Stimulated activated naive CD8-positive, alpha-beta T cell treated with anti-CD3 and anti-CD28 coated beads, Interleukin-15, amount 100 ng/mL, for 72 hours (primary cell): Measurements from ENCODE around the gene TAF8.
"Not testable (repeated sequence)": the region's sequence is repeated elsewhere in the genome, so short reads cannot be mapped to it uniquely, and the experiment has no call there.

ENCODE experiments used
- ATAC-seq: fragments of 150-1000 bp; cut with Tn5 transposase; 2 replicates; pipeline ENCODE4 v1.10.0; 2021; ENCODE audit warnings: mild to moderate bottlenecking, moderate library complexity
- DNase-seq, 2 donors: peaks; one replicate each; pipeline ENCODE4 v3.0.0; 2021 to 2022
- H3K27ac Mint-ChIP-seq, 2 donors: one replicate each; pipeline ENCODE4 v1.8.0; 2022; ENCODE audit warnings: mild to moderate bottlenecking in 2 of 2, mixed read lengths in 2 of 2, moderate library complexity in 2 of 2
- H3K27me3 Mint-ChIP-seq: one replicate; pipeline ENCODE4 v1.8.0; 2022; ENCODE audit warnings: mixed read lengths
- H3K4me1 Mint-ChIP-seq: one replicate; pipeline ENCODE4 v1.8.0; 2022; ENCODE audit warnings: mild to moderate bottlenecking, mixed read lengths
- H3K4me3 Mint-ChIP-seq, 2 donors: one replicate each; pipeline ENCODE4 v1.8.0; 2022; ENCODE audit warnings: mild to moderate bottlenecking in 2 of 2, mixed read lengths in 2 of 2, moderate library complexity in 1 of 2
- H3K9me3 Mint-ChIP-seq, 2 donors: one replicate each; pipeline ENCODE4 v1.8.0; 2022; ENCODE audit warnings: mixed read lengths in 2 of 2

TAF8 gene

GRCh38 chr6:42022755-42023384 is 27.5 kb upstream of the TAF8 start:
- peaks cover 0 to 6% of the 10 kb centered on the region in 2 donors for H3K9me3 Mint-ChIP-seq
- H3K27me3 Mint-ChIP-seq: no peaks in the 10 kb centered on the region
- H3K27ac Mint-ChIP-seq: peak overlapping the region; percentile 95 to 98
- no peak for DNase-seq
- H3K4me1 Mint-ChIP-seq: peaks cover 95% of the 10 kb centered on the region
- peak overlapping the region; percentile 75 to 82 for H3K4me3 Mint-ChIP-seq
- ATAC-seq: peak; percentile 48

GRCh38 chr6:42025066-42025844 is 25.1 kb upstream of the TAF8 start:
- Mint-ChIP-seq H3K4me1 (peaks cover 100% of the 10 kb centered on the region), H3K27ac (peak overlapping the region; percentile 92), H3K9me3 (peaks cover 0 to 6% of the 10 kb centered on the region in 2 donors), H3K4me3 (peak overlapping the region; percentile 17 to 48), H3K27me3 (no peaks in the 10 kb centered on the region)
- ATAC-seq (no peak), DNase-seq (no peak)

GRCh38 chr6:42025845-42026243 is 24.5 kb upstream of the TAF8 start:
- H3K9me3 Mint-ChIP-seq: peaks cover 0 to 6% of the 10 kb centered on the region in 2 donors
- H3K27me3 Mint-ChIP-seq: no peaks in the 10 kb centered on the region
- peak overlapping the region; percentile 69 to 96 for H3K27ac Mint-ChIP-seq
- DNase-seq: no peak
- peaks cover 100% of the 10 kb centered on the region for H3K4me1 Mint-ChIP-seq
- H3K4me3 Mint-ChIP-seq: peak overlapping the region; percentile 17 to 18
- no peak for ATAC-seq

GRCh38 chr6:42026540-42026939 is 23.8 kb upstream of the TAF8 start:
- ATAC-seq: no peak
- Mint-ChIP-seq H3K9me3 (peaks cover 0 to under 1% of the 10 kb centered on the region in 2 donors), H3K27ac (peak overlapping the region; percentile 96), H3K4me3 (peak overlapping the region; percentile 17 to 88), H3K27me3 (no peaks in the 10 kb centered on the region), H3K4me1 (peaks cover 100% of the 10 kb centered on the region)
- no peak for DNase-seq

GRCh38 chr6:42028234-42029061 is 21.9 kb upstream of the TAF8 start:
- H3K9me3 Mint-ChIP-seq: no peaks in the 10 kb centered on the region
- ATAC-seq: peak; percentile 13
- peak in 1 of 2 donors; percentile 10 for DNase-seq
- peaks cover 100% of the 10 kb centered on the region for H3K4me1 Mint-ChIP-seq
- no peaks in the 10 kb centered on the region for H3K27me3 Mint-ChIP-seq
- H3K27ac Mint-ChIP-seq: peak overlapping the region; percentile 96
- peak overlapping the region; percentile 86 to 88 for H3K4me3 Mint-ChIP-seq

GRCh38 chr6:42029062-42029685 is 21.1 kb upstream of the TAF8 start:
- no peaks in the 10 kb centered on the region for H3K9me3 Mint-ChIP-seq
- peak overlapping the region; percentile 50 to 88 for H3K4me3 Mint-ChIP-seq
- no peak for DNase-seq
- no peak for ATAC-seq
- H3K4me1 Mint-ChIP-seq: peaks cover 95% of the 10 kb centered on the region
- peak overlapping the region; percentile 91 to 96 for H3K27ac Mint-ChIP-seq
- no peaks in the 10 kb centered on the region for H3K27me3 Mint-ChIP-seq

- Mint-ChIP-seq H3K4me1 (peaks cover 94% of the 10 kb centered on the region), H3K27me3 (no peaks in the 10 kb centered on the region), H3K4me3 (peak overlapping the region; percentile 40 to 63), H3K27ac (peak overlapping the region; percentile 97 to 98), H3K9me3 (no peaks in the 10 kb centered on the region)
- ATAC-seq (no peak), DNase-seq (no peak)
Measured at GRCh38 chr6:42029881-42030280, 20.4 kb upstream of the TAF8 start.

DNA sequence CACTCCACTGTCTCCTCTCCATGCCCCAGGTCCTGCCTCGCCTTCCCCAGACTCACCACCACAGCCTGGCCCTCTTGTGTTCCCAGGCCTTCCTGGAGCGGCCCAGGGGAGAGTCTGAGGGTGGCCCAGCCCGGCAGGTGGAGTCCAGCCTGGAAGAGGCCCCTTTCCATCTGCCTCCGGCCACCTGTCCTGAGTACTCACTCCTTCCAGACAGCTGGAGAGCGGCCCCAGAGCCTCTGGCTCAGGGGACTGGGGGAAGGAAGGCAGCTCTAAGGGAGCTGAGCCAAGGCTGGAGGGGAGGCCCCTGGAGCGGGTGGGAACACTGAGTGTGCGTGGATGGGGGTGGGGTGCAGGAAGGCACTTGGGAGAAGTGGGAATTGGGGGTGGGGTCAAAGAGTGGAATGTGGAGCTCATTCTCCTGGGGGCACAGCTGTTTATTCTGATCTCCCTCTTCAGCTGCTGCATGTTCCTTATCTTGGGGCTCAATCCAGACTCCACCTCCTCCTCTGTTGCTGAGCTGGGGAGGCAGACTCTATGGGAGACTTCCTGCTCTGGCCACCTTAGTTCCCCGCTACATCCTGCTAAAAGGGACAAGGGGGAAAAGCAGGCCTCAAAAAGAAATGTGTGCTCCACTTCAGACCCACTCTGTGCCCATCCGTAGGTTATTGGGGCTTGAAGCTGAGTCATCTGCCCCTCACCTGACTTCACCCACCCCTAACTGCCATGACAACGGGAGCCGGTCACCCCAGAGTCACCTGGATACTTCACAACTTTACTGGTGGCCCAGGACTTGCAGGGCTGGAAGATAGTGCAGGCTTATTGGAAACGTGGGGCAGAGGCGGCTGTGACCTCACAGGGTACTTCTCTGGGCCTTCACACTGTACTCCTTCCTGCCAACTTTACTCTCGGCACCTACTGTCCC is 19.5 kb upstream of the TAF8 start:
- ATAC-seq (peak; percentile 88), DNase-seq (peak; percentile 30 to 81)
- H3K4me1 Mint-ChIP-seq: peaks cover 94% of the 10 kb centered on the region
- no peaks in the 10 kb centered on the region for H3K27me3 Mint-ChIP-seq
- peak overlapping the region; percentile 97 to 98 for H3K27ac Mint-ChIP-seq
- no peaks in the 10 kb centered on the region for H3K9me3 Mint-ChIP-seq
- peak overlapping the region; percentile 63 to 72 for H3K4me3 Mint-ChIP-seq

DNA sequence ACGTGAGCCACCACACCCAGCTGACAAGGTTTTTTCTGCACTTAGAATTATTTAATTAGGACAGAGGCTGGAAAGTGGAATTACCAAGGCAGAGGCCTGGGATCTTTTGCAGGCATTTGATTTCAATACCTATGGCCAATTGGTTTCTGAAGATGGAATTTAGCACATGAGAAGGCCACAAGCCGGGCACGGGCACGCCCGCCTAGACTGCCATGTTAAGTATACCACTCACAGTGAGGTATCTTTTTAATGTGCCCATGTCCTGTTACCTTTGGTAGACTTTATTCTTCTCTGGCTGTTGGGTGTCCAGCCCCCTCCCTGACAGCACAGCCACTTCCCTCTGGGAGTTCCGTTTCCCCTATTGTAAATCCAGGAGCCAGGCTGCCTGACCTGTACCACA is 18.0 kb upstream of the TAF8 start:
- no peak for ATAC-seq
- no peak for DNase-seq
- H3K9me3 Mint-ChIP-seq: no peaks in the 10 kb centered on the region
- peak overlapping the region; percentile 93 to 96 for H3K27ac Mint-ChIP-seq
- peak overlapping the region; percentile 63 to 68 for H3K4me3 Mint-ChIP-seq
- H3K27me3 Mint-ChIP-seq: no peaks in the 10 kb centered on the region
- H3K4me1 Mint-ChIP-seq: peaks cover 85% of the 10 kb centered on the region

- ATAC-seq, H3K27me3 Mint-ChIP-seq, H3K9me3 Mint-ChIP-seq: not testable (repeated sequence)
- Mint-ChIP-seq H3K4me3 (peak overlapping the region; percentile 57 to 66), H3K4me1 (peaks cover 84% of the 10 kb centered on the region), H3K27ac (peak overlapping the region; percentile 78 to 86)
- peak in 1 of 2 donors; percentile 8 for DNase-seq
Measured at GRCh38 chr6:42037669-42038068, 12.7 kb upstream of the TAF8 start.

- peak overlapping the region; percentile 57 to 66 for H3K4me3 Mint-ChIP-seq
- H3K4me1 Mint-ChIP-seq: peaks cover 84% of the 10 kb centered on the region
- peak overlapping the region in 1 of 2 donors; percentile 33 for H3K27ac Mint-ChIP-seq
- ATAC-seq (no peak), DNase-seq (peak; percentile 7)
- H3K27me3 Mint-ChIP-seq: no peaks in the 10 kb centered on the region
- H3K9me3 Mint-ChIP-seq: no peaks in the 10 kb centered on the region
Measured at GRCh38 chr6:42038163-42038562, 12.2 kb upstream of the TAF8 start.

DNA sequence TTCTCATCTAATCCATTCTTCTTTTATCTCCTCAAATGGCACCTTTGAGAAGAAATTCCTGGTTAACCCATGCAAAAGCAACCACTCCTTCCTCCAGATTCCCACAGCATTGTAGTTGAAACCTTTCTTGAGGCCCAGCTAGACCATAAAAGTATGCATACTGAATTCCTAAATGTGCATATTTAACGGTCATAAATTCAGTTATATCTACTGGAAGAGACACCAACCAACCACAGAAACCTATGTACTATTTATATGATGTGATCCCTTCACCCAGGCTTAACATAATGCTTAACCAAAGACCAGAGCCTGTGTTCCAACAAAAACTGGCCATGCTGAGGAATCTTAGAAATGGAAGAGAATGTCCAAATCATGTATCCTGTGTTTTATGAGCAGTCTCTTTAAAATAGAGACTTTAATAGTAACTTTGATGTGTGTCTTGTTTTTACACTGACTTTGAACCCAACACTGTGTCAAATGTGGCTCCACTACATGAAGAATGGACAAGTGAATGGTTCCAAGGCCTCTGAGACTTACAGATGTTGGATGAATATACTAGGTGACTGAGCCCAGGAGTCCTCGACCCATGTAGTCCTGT is 11.4 kb upstream of the TAF8 start:
- H3K9me3 Mint-ChIP-seq: no peaks in the 10 kb centered on the region
- DNase-seq: peak in 1 of 2 donors; percentile 5
- peaks cover 86% of the 10 kb centered on the region for H3K4me1 Mint-ChIP-seq
- ATAC-seq: peak; percentile 6
- peak overlapping the region in 1 of 2 donors; percentile 97 for H3K27ac Mint-ChIP-seq
- H3K27me3 Mint-ChIP-seq: no peaks in the 10 kb centered on the region
- peak overlapping the region; percentile 89 to 96 for H3K4me3 Mint-ChIP-seq

GRCh38 chr6:42040856-42041480 is 9.4 kb upstream of the TAF8 start:
- peaks cover 90% of the 10 kb centered on the region for H3K4me1 Mint-ChIP-seq
- no peaks in the 10 kb centered on the region for H3K9me3 Mint-ChIP-seq
- ATAC-seq (no peak), DNase-seq (peak in 1 of 2 donors; percentile 13)
- H3K27me3 Mint-ChIP-seq: no peaks in the 10 kb centered on the region
- H3K4me3 Mint-ChIP-seq: peak overlapping the region; percentile 89 to 96
- peak overlapping the region; percentile 97 for H3K27ac Mint-ChIP-seq
